ENCODE results near the gene CNDP1.
A peak's percentile ranks its signal among the peaks of the same experiment; 100 is the strongest.

Gene CNDP1

GRCh38 chr18:74582642-74583041 lies 48.3 kb downstream of the CNDP1 start:
- no peak for DNase-seq (ENCODE audit: low read depth in 2 of 2)

- no peak for DNase-seq (ENCODE audit: low read depth in 2 of 2)
Measured at GRCh38 chr18:74587441-74587840, 53.1 kb downstream of the CNDP1 start.

GRCh38 chr18:74589021-74589420 lies 54.7 kb downstream of the CNDP1 start:
- no peak for DNase-seq (ENCODE audit: low read depth in 2 of 2)

GRCh38 chr18:74589811-74590210 lies 55.5 kb downstream of the CNDP1 start:
- DNase-seq (ENCODE audit: low read depth in 2 of 2): no peak

GRCh38 chr18:74590671-74591070 lies 56.4 kb downstream of the CNDP1 start:
- no peak for DNase-seq (ENCODE audit: low read depth in 2 of 2)

GRCh38 chr18:74595431-74595830 lies 61.1 kb downstream of the CNDP1 start:
- DNase-seq (ENCODE audit: low read depth in 2 of 2): no peak

- DNase-seq (ENCODE audit: low read depth in 2 of 2): peak; percentile 40 to 45
Measured at GRCh38 chr18:74597034-74597661, 62.8 kb downstream of the CNDP1 start.

- DNase-seq (ENCODE audit: low read depth in 2 of 2): peak; percentile 69 to 74
Measured at GRCh38 chr18:74597662-74598349, 63.5 kb downstream of the CNDP1 start, which contains the start of gene ZNF407. Gene ZNF407 (plus strand): TSS chr18:74597870. CDS start chr18:74631020, 33,150 bp downstream.

- DNase-seq (ENCODE audit: low read depth in 2 of 2): peak; percentile 31 to 47
Measured at GRCh38 chr18:74598350-74599001, 64.2 kb downstream of the CNDP1 start.

- no peak for DNase-seq (ENCODE audit: low read depth in 2 of 2)
Measured at GRCh38 chr18:74604361-74604760, 70.1 kb downstream of the CNDP1 start.

GRCh38 chr18:74604774-74605173 lies 70.5 kb downstream of the CNDP1 start:
- no peak for DNase-seq (ENCODE audit: low read depth in 2 of 2)

- DNase-seq (ENCODE audit: low read depth in 2 of 2): no peak
Measured at GRCh38 chr18:74608681-74609080, 74.4 kb downstream of the CNDP1 start.

- no peak for DNase-seq (ENCODE audit: low read depth in 2 of 2)
Measured at GRCh38 chr18:74609535-74609934, 75.2 kb downstream of the CNDP1 start.

GRCh38 chr18:74610051-74610615 lies 75.8 kb downstream of the CNDP1 start:
- no peak for DNase-seq (ENCODE audit: low read depth in 2 of 2)

- no peak for DNase-seq (ENCODE audit: low read depth in 2 of 2)
Measured at GRCh38 chr18:74610860-74611259, 76.6 kb downstream of the CNDP1 start.

GRCh38 chr18:74611765-74612164 lies 77.5 kb downstream of the CNDP1 start:
- no peak for DNase-seq (ENCODE audit: low read depth in 2 of 2)

GRCh38 chr18:74613381-74613780 lies 79.1 kb downstream of the CNDP1 start:
- no peak for DNase-seq (ENCODE audit: low read depth in 2 of 2)

- DNase-seq (ENCODE audit: low read depth in 2 of 2): no peak
Measured at GRCh38 chr18:74616494-74616893, 82.2 kb downstream of the CNDP1 start.

GRCh38 chr18:74617486-74617885 lies 83.2 kb downstream of the CNDP1 start:
- no peak for DNase-seq (ENCODE audit: low read depth in 2 of 2)

GRCh38 chr18:74622072-74622471 lies 87.8 kb downstream of the CNDP1 start:
- no peak for DNase-seq (ENCODE audit: low read depth in 2 of 2)

- DNase-seq (ENCODE audit: low read depth in 2 of 2): no peak
Measured at GRCh38 chr18:74623047-74623816, 88.9 kb downstream of the CNDP1 start.

GRCh38 chr18:74624466-74624865 lies 90.2 kb downstream of the CNDP1 start:
- DNase-seq (ENCODE audit: low read depth in 2 of 2): no peak

Data from activated CD8-positive, alpha-beta memory T cell treated with anti-CD3 and anti-CD28 coated beads for 4 hours (primary cell).